ENCODE results near the gene RABAC1.

RABAC1 gene

DNA sequence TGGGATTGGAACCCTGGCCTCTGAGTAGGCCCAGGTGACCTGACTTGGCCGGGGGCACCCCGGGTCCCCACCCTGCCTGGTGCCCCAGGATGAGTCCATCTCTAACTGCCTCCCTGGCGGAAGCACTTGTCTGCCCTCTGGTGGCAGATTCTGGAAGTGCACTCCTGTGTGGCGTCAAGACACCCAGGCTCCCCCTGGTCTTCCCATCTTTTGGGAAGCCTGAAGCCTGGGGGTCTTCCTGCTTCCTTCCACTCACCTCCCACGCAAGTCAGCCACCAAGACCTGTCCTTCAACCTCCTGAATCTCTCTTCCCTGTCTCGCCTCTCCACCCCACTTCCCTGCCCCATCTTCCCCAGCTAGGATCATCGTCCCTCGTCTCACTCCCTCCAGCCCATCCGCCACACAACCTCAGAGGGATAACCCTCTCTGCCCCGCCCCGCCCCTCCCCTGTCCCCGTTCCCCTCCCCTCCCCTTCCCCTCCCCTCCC is 7.4 kb downstream of the RABAC1 start:
- no peak overlapping the region for H3K4me3 ChIP-seq
- intact Hi-C loops (cut with DNase I; ENCODE audit: low total_unique reads): no loop called here
- TF ChIP-seq, protein P1, sequence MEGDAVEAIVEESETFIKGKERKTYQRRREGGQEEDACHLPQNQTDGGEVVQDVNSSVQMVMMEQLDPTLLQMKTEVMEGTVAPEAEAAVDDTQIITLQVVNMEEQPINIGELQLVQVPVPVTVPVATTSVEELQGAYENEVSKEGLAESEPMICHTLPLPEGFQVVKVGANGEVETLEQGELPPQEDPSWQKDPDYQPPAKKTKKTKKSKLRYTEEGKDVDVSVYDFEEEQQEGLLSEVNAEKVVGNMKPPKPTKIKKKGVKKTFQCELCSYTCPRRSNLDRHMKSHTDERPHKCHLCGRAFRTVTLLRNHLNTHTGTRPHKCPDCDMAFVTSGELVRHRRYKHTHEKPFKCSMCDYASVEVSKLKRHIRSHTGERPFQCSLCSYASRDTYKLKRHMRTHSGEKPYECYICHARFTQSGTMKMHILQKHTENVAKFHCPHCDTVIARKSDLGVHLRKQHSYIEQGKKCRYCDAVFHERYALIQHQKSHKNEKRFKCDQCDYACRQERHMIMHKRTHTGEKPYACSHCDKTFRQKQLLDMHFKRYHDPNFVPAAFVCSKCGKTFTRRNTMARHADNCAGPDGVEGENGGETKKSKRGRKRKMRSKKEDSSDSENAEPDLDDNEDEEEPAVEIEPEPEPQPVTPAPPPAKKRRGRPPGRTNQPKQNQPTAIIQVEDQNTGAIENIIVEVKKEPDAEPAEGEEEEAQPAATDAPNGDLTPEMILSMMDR (IDR thresholded peaks at IDR 0.05): peak; percentile 86 to 99
- peak; percentile 63 to 84 for DNase-seq
- H3K36me3 ChIP-seq: peaks cover 0 to 27% (median 11%) of the 10 kb centered on the region in 3 donors
- no peaks in the 10 kb centered on the region for H3K9me3 ChIP-seq
- H3K4me1 ChIP-seq: no peaks in the 10 kb centered on the region
- no peaks in the 10 kb centered on the region for H3K27me3 ChIP-seq
- no peak overlapping the region for H3K27ac ChIP-seq

DNA sequence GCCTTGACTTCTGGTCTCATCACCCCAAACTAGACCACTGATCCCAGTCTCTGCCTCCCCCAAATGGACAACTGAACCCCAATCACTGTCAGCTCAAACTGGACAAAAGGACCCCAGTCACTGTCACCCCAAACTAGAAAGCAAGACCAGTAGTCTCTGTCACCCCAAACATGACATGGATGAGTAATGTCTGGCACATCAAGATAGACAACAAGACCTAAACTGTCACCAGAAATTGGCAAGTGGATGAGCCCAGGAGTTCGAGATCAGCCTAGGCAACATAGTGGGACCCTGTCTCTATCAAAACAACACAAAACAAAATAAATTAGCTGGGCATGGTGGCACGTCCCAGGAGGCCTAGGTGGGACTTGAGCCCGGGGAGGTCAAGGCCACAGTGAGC is 12.0 kb downstream of the RABAC1 start:
- H3K36me3 ChIP-seq: peaks cover 0 to 6% (median 0%) of the 10 kb centered on the region in 3 donors
- H3K4me1 ChIP-seq: no peaks in the 10 kb centered on the region
- no peak overlapping the region for H3K27ac ChIP-seq
- intact Hi-C loops (cut with DNase I; ENCODE audit: low total_unique reads): no loop called here
- H3K27me3 ChIP-seq: peaks cover 0 to 35% of the 10 kb centered on the region in 2 donors
- no peaks in the 10 kb centered on the region for H3K9me3 ChIP-seq
- no peak overlapping the region for H3K4me3 ChIP-seq
- DNase-seq: no peak
- TF ChIP-seq, protein P1 (IDR thresholded peaks at IDR 0.05): no peak

DNA sequence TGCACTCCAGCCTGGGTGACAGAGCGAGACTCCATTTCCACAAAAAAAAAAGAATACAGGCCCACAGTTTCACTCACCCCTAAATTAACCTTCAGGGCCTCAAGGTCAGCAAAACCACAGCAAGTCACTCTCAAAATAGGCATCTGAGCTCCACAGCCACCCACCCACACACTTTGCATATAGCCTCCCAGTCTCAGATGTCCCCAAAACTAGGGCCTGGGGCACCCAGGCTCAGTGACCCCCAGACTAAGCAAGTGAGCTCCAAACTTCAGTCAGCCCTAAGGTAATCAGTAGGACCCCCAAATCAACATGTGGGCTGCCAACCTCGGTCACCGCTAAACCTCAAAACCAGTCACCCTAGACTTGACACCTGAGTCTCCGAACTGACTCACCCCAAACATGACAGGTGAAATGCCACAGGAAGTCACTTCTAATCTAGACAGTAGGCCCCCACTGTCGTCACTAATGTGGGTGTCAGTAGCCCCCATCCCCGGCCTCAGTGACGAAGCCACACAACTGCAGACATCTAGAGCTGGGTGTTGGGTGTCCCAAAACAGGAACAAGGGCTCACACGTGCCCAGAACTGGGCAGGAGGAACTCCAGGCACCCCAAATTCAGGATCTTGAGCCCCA is 13.9 kb downstream of the RABAC1 start:
- peaks cover 0 to 14% (median 10%) of the 10 kb centered on the region in 4 donors for H3K4me1 ChIP-seq
- H3K27me3 ChIP-seq: peaks cover 5 to 53% of the 10 kb centered on the region in 2 donors
- no peaks in the 10 kb centered on the region for H3K9me3 ChIP-seq
- TF ChIP-seq, protein P1 (IDR thresholded peaks at IDR 0.05): no peak
- H3K4me3 ChIP-seq: no peak overlapping the region
- H3K36me3 ChIP-seq: peaks cover 0 to 6% (median 0%) of the 10 kb centered on the region in 3 donors
- DNase-seq: no peak
- no peak overlapping the region for H3K27ac ChIP-seq
- intact Hi-C loops (cut with DNase I; ENCODE audit: low total_unique reads): no loop called here

DNA sequence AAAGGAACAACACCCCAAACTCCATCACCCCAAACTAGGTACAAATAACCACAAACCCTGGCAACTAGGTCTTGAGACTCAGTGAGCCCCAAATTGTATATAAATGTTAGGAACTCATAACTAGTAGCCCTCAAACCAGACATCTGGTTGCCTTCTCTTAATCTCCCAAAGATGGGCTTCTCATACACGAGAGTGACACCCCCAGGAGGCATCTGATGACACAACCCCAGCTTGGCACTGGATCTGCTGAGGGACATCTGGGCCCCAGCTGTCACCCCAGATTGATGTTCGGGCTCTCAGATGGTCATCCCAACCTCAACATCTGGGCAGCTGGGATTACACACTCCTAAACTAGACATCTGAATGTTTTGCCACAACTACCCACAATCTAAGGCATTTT is 14.8 kb downstream of the RABAC1 start:
- H3K4me1 ChIP-seq: peaks cover 0 to 19% (median 16%) of the 10 kb centered on the region in 4 donors
- no peaks in the 10 kb centered on the region for H3K9me3 ChIP-seq
- H3K4me3 ChIP-seq: no peak overlapping the region
- no peak overlapping the region for H3K27ac ChIP-seq
- peaks cover 7 to 61% of the 10 kb centered on the region in 2 donors for H3K27me3 ChIP-seq
- TF ChIP-seq, protein P1 (IDR thresholded peaks at IDR 0.05): no peak
- intact Hi-C loops (cut with DNase I; ENCODE audit: low total_unique reads): no loop called here
- H3K36me3 ChIP-seq: peaks cover 0 to 6% (median 0%) of the 10 kb centered on the region in 3 donors
- no peak for DNase-seq

DNA sequence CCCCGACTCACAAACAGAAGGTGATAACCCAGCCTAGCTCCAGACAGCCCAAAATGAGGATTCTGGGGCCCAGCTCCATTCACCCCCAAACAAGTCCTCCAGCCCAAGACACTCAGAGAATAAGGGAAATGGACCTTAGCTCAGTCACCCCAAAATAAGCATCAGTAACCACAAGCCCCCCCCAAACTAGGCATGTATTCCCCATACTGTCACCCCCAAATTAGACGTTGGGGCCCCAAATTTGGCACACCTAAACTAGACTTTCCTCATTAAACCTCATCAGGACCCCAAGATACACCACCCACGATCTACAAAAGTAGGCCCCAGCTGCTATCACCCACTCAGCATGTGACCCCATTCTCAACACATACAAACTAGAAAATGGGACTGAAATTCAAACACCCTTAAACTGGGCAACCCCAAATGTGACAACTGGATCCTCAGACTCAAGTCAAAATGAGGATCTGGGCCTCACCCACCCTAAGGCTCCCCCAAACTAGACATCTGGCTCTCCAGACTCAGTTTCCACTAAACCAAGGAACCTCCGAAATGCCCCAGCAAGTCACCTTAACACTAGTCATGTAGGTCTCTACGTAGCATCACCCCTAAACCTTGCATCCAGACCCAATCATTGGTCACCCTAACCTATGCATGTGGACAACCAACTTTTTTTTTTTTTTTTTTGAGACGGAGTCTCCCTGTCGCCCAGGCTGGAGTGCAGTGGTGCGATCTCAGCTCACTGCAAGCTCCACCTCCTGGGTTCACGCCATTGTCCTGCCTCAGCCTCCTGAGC is 17.5 kb downstream of the RABAC1 start:
- Histone ChIP-seq H3K4me3 (no peak overlapping the region), H3K4me1 (peaks cover 0 to 19% (median 16%) of the 10 kb centered on the region in 4 donors), H3K36me3 (peaks cover 0 to 6% (median 0%) of the 10 kb centered on the region in 3 donors), H3K27me3 (peaks cover 7 to 77% of the 10 kb centered on the region in 2 donors), H3K27ac (no peak overlapping the region), H3K9me3 (no peaks in the 10 kb centered on the region)
- intact Hi-C loops (cut with DNase I; ENCODE audit: low total_unique reads): no loop called here
- DNase-seq: no peak
- TF ChIP-seq, protein P1 (IDR thresholded peaks at IDR 0.05): no peak

Data from tibial artery (tissue), 4 donors.